ENCODE data around the gene EEF2KMT.
A peak's percentile ranks its signal among the peaks of the same experiment; 100 is the strongest.
"Not testable (repeated sequence)": the region's sequence is repeated elsewhere in the genome, so short reads cannot be mapped to it uniquely, and the experiment has no call there.

Gene EEF2KMT, protein sequence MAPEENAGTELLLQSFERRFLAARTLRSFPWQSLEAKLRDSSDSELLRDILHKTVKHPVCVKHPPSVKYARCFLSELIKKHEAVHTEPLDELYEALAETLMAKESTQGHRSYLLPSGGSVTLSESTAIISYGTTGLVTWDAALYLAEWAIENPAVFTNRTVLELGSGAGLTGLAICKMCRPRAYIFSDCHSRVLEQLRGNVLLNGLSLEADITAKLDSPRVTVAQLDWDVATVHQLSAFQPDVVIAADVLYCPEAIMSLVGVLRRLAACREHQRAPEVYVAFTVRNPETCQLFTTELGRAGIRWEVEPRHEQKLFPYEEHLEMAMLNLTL

DNA sequence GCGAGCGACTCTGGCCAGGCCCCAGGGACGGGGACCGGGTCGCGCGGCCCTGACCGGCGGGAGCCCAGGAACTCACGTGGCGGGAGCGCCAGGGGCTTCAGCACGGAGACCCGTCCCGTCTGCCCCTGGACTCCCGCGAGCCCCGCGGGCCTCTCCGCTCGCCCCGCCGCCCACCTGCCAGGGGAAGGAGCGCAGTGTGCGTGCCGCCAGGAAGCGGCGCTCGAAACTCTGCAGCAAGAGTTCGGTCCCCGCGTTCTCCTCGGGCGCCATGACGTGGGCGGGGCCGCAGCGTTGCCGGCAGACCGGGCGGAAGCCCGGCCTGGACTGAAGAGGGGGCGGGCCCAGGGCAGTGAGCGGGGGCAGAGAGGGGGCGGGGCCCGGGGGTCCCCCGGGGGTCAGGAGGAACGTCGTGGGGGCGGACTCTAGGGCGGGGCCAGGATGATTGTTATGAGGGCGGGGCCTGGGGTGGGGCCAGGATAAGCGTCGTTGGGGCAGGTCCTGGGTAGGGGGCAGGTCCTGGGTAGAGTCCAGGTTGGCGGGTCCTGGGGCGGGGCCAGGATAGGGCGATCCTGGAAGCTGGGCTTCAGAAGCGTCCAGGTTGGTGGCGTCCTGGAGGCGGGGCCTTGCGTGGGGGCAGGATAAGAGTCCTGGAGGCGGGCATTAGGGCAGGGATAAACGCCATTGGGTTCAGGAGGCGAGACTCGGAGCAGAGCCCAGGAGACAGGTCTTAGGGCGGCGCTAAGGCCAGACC, at the start of gene EEF2KMT:
Gene EEF2KMT, minus strand, starts transcription at position 326 of the 751 bp plus-strand sequence. Its CDS starts 56 bp downstream, at position 270.
- DNase-seq, result peak; percentile 98

DNA sequence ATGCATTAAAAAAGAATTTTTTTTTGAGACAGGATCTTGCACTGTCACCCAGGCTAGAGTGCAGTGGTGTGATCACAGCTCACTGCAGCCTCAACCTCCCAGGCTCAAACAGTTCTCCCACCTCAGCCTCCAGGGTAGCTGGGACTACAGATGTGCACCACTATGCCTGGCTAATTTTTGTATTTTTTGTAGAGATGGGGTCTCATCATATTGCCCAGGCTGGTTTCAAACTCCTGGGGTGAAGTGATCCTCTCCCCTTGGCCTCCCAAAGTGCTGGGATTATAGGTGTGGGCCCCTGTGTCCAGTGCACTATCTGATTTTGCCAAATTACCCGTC, 47.0 kb upstream of the EEF2KMT start:
- DNase-seq, result not testable (repeated sequence)

DNA sequence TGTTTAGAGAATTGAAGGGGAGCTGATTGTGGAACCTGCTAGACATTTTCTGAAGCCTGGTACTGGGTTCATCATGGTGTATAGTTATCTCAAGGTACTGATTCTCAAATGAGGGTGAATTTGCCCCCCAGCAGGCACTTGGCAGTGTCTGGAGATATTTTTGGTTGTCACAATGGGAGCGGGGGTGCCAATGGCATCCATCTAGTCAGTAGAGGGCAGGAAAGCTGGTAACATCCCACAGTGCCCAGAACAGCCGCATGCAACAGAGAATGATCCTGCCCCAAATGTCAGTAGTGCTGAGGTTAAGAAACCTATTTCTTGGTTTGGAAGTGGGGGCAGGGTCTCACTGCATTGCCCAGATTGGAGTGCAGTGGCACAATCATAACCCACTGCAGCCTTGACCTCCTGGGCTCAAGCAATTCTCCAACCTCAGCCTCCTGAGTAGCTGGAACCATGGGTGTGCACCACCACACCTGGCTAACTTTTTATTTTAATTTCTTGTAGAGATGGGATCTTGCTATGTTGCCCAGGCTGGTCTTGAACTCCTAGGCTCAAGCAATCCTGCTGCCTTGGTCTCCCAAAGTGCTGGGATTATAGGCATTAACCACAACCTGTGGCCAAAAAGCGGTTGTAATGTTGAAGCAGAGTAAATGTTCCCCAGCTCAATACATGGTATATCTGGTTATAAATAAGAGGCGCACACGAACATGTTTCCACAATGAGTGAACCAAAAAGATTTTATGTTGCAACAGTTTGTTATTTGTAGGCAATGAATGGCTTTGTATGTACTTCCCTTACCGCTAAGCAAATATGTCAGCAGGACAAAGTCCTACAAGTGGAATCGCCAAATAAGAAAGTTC, 46.4 kb upstream of the EEF2KMT start:
- no peak for DNase-seq

DNA sequence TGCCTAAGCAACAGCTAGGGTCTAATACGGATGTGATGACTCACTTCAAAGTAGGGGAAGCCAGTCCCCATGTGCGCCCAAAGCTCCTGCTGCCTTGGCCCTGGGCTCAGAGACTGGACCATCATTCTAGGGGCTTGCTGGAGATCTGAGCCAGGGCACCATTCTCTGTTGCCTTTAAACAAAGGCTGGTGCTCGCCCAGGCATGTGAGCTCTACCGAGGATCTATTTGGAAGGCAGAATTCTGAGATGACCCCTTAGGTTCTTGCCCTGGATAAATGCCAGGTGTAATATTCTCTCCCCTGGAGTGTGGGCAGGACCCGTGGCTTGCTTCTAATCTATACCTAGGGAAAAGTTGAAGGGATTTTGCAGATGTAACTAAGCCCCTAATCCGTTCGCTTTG, 42.6 kb upstream of the EEF2KMT start:
- not testable (repeated sequence) for DNase-seq

DNA sequence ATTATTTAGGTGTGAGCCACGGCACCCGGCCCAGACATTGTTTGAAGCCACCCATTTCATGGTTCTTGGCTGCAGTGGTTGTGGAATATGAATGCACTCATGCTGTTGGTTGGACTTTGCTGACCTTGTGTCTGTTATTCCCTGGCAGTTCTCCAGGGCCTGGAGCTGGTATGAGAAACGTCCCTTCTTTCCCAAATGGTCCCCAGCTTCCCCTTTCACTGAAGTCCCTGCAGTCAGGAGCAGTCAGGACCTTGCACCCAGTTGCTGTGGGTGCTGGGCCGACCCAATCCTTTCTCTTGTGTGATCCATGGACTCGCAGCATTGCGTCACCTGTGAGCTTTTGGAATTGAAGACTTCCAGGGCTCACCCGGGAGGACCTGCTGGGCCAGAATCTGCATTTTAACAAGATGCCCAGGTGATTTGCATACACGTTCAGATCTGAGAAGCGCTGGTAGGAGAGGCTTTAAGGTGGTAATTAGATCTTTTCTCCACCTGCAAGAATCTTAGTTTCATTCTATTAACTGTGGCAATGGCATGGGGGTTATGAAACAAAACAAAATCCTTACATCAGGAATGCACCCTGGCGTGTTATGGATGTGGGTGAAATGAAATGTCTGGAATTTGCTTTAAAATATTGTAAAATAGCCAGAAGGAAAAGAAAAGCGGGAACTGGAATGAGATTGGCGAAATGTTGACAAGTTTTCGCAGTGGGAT, 37.3 kb upstream of the EEF2KMT start:
- DNase-seq, result not testable (repeated sequence)

DNA sequence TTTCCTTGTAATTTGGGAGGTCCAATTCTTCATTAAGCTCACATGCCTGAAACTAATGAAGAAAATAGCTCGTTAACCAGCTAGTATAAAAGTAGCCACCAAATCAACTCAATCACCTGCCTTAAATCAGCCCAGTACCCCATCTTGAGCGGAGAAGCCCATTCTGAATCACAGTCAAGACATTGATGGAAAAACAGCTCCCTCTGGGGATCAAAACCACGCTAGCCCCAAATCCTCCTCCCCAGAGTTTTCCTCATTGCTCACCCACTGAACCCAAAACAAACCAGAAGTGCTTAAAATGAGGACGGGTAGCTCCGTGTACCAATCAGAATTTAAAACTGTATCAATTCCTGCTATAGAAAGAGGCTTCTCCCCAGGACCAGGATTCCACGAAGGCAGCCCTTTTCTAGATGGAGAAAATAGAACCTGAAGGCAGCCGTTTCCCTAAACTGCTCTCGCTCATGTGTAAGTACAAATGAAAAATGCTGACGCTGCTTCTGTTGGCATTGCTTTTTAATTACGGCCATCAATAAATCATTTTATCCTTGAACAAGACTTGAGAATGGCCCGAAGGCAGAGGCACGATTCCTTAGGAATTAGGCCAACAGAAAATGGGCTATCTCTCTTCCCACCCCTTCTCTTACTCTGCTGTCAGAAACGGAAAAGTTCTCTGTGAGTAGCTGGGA, 35.5 kb upstream of the EEF2KMT start:
- not testable (repeated sequence) for DNase-seq

DNA sequence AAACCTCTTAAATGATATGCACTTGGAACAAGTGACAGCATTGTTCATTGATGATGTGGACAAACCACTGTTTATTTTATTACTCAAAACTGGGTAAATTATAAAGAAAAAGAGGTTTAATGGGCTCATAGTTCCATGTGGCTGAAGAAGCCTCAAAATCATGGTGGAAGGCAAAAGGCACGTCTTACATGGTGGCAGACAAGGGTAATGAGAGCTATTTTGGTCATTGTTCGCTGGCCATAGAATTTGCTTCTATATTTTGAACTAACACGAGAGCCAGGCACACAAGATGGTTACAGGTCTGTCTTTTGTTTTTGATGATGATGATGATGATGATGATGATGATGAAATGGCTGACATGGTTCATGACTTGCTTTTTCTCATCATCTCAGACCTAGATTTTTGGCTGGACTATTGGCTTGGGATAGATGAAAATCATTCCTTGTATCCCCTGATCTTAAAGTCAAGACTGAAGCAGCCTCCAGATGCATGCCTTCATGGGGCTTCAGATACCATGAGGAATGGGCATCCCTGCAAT, 33.9 kb upstream of the EEF2KMT start:
- not testable (repeated sequence) for DNase-seq

DNA sequence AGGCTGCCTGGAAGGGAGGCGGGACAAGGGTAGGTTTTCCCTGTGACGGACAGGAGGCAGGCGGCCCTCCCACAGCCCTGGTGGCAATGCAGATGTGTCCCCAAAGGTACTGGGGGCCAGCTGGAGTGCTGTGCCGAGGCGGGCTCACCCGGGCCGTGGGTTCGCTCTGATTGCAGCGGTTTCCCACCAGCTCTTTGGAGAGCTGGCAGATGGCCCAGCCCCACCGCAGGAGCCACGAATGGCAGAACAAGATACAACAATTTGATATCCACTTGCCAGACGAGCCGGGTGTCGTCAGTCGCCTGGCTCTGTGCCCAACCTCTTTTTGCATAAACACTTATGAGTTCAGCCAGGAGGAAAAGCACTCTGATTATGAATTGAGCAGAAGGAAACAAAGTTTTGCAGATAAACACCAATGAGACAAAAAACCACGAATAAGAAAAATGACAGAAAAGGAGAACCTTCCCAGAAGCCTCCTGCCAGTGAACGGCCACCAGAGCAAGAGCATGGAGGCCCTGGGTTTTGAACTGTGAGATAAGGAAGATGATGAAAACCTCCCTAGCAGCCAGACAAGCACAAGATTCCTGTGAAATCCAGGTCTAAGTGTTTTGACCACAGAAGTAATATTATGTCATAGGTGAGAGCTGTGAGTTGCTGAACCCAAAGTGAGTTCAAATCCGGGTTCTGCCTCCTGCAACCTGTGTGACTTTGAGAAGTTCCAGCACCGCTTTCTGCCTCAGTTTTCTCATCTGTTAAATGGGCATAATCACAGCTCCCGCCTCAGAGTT, 19.9 kb upstream of the EEF2KMT start:
- peak; percentile 27 for DNase-seq

DNA sequence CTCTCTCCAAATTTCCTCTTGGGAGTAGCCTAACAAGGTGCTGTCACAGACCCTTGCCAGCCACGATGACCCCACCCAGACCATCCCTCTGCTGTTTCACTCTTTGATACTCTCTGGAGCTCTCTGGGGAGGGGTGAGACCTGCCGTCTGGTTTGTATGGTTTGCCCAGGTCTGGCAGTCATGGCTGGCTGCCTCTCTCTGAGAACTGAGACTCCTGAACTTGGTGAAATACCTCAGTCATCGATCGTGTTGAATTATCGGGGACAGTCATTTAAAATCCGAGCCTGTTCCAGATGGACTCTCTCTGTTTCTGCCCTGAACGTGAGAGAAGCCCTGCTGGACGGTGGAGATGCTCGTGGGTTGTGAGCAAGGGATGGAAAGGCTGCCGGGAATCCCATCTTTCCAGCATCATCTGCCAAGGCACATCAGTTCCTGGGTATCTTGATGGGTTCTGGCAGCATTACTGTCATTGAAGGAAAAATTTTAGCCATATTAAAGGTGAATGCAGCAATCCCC, 19.2 kb upstream of the EEF2KMT start:
- DNase-seq, result not testable (repeated sequence)

DNA sequence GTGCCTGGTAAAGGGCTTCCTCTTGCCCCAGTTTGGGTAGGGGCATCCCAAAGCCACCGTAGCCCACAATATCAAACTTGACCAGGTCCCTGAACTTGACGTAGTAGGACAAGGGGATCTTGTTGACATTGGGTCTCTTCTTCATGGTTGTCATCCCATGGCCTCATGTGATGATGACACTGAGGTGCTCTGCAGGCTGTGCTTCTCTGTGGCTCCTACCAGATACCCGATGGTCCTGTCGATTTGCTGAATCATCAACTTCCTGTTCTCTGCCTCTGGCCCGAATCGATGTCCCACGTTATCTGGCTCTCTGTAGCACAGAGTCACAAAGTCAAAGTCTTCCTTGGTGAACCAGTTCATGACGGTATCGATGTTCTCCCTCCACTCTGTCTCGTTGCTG, 13.3 kb upstream of the EEF2KMT start:
- DNase-seq, result not testable (repeated sequence)

DNA sequence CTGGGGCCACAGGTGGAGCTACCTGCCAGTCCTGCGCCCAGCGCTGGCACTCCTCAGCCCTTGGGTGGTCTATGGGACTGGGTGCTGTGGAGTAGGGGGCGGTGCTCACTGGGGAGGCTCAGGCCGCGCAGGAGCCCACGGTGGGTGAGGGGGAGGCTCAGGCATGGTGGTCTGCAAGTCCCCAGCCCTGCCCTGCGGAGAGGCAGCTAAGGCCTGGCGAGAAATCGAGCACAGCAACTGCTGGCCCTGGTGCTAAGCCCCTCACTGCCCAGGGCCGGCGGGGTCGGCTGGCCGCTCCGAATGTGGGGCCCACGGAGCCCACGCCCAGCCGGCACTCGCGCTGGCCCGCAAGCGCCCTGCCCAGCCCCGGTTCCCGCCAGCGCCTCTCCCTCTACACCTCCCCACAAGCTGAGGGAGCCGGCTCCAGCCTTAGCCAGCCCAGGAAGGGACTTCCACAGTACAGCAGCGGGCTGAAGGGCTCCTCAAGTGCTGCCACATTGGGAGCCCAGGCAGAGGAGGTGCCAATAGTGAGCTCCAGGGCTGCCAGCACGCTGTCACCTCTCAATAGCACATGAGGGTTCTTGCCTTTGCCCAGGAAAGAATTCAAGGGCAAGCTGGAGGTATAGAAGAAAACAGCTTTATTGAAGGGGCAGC, 11.0 kb upstream of the EEF2KMT start:
- DNase-seq, result no peak

DNA sequence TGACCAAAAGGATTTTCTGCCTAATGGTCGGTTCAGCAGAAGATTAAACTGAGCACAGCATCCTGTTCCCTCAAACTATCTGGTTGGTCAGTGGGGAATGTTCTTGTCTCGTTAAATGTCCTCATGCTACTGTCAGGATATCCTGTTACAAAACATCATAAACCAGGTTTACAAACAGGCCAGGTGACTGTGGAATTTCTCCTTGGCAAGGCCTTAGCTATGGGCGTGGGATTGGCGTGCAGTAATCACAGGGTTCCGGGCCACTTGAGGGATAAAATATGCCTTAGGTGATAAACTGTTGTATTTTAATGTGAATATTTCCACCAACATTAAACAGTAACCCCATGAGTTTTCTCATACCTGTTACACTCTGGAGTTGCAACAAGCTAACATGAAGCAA, 7.4 kb upstream of the EEF2KMT start:
- not testable (repeated sequence) for DNase-seq

DNA sequence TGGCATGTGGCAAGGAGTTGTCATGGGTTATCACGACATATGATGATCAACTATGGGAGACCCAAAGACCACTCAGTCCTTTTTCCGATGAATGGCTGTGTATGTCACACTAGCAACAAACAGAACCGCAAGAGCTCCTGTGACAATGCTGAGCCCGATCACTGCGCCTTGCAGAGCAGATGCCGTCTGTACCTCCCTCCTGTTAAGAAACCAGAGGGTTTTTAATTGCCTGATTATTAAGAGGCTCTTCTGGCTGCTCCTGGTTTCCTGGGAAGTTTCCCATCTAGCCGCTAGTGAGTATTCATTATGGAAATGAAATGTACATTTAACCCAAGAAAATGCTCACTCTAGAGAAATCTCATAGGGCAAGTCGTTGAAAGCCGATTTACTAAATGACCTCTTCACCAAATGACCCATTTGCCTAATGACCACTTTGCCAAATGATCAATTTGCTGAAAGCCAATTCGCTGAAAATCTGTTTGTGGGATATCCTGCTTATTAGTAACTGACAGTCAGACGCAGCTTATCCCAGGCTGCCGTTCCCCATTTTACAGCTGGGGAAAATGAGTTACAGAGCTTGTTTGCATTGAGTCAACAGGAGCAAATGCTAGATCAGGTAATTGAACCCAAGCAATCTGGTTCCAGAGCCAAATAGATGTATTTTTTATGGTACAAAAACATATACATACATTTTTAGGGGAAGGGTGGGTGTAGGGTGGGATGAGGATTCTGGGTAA, 5.9 kb upstream of the EEF2KMT start:
- not testable (repeated sequence) for DNase-seq

DNA sequence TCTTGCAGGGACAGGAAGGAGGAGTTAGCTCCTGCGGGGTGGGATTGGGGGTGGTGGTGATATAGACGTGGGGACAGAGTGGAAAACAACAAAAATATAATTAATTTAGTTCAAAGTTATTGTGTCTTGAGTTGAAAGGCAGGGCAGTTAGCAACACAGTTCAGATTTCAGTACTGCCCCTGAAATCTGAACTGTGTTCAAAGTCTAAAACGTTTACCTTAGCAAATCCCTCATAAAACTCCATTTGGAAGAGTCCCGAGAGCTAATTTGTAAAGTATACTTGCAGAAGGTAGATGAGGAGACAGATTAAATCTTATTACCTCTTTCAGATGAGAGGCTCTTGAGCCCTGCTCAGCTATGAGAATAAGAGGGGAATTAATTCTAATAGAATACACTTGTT, 1.6 kb upstream of the EEF2KMT start:
- DNase-seq, result not testable (repeated sequence)

DNA sequence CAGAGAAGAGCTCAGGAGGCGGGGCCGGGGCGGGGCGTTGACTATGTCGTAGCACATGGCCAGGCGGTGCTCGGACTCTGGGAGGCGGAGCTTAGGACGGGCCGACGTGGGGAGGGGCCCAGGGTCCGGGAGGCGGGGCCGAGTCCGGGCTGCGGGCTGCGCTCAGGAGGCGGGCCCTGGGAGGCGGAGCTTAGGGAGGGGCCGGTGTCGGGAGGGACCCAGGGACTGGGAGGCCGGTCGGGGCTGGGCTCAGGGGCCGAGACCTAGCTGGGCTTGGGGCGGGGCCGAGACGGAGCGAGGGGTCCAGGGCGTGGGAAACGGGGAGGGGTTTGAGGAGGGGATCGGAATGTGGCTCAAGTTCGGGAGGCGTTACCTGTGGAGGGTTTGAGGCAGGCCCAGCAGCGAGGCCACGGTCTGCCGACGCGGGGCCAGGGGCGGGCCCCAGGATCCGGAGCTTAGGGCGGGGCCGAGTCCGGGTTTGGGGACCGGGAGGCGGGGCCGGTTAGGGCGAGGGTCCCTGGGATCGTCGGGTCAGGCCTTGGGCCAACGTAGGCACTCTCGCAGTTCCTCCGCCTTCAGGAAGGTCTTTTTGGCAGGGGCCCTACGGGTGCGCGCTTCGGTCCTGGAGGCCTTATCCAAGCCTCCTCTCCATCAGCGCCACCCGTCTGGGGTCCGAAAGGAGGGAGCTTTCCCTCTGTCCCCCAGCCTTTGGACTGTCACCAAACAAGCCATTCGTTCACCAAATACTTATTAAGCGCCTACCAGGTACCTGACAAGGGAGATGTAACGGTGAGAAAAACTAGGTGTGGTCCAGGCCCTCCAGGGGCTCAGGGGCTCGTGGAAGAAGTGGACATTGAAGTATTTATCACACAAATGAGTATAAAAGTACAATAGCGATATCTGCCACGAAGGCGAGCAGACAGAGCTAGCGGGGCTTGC, 895 bp upstream of the EEF2KMT start:
- DNase-seq, result peak; percentile 75

DNA sequence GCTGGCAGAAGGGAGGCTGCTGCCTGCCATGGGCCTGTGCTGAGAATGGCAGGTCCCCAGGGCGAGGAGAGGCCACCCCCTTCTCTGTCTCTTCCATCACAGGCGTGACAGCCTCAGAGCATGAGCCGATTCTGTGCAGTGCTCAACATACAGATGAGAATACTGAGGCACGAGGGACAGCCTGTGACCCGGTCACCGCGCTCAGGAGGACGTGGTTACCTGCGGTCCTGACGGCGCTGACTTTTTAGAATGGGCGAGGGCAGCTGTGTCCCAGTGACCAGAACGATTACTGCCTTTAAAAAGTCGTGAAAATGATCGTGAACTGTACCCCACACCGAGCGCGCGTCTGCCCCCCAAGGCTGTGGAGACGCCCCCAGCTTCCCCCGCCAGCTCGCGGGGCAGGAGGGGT, 530 bp downstream of the EEF2KMT start:
- DNase-seq, result peak; percentile 47

DNA sequence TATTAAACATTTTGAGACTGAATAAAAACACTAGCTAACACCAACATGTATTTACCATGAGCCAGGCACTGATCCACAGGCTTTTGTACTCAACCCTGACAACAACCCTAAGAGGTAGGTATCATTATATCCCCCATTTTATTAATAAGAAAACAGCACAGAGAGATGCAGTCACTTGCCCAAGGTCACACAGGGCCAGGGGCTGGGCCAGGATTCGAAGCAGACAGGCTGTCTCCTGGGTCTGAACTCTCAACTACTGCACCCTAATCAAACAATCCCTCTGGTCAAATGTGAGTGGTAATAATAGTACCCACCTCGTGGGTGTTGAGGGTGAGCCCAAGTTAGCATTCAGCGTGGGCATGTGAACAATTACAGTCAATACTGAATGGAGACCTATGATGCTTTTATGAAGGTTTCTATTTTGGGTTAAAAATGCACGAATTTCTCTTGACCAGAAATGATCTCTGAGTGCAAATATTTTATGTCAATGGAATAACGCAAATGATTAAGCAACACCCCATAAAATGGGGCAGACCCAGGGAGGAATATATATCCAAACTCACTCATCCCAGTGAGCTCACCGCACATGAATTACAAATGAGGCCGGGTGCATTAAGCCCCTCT, 1.0 kb downstream of the EEF2KMT start:
- not testable (repeated sequence) for DNase-seq

Data from activated naive CD4-positive, alpha-beta T cell treated with Interleukin-2 at 50 U/mL for 16 hours (primary cell).